SH-SY5Y (cell line): ENCODE measurements around the gene DSCAM.

Experiments
- GATA2 ChIP-seq: IDR thresholded peaks from 2 replicates; pipeline ENCODE4 v1.6.1; 2011; ENCODE audit warnings: mild to moderate bottlenecking, low read depth, low read length
- GATA3 ChIP-seq: IDR thresholded peaks from 2 replicates; pipeline ENCODE4 v1.6.1; 2011; ENCODE audit warnings: low read depth, mild to moderate bottlenecking, low read length, moderate library complexity

GRCh38 chr21:40016667-40017066 is 830.3 kb downstream of the DSCAM start:
- TF ChIP-seq GATA2 (no peak), GATA3 (no peak)
